Daoy (cell line): Measurements from ENCODE around the gene TSPAN13. TPM values are rescaled to one million over a fixed set of nuclear protein-coding genes. Genes with fewer than 3 reads are reported as not detected.
"Not testable (repeated sequence)": the region's sequence is repeated elsewhere in the genome, so short reads cannot be mapped to it uniquely, and the experiment has no call there.

Experiments
- DNase-seq: peaks from one replicate; pipeline ENCODE4 v3.0.0-alpha.2; 2015; ENCODE audit warnings: low read depth
- total RNA-seq: library from RNA; depleted of rRNA; stranded (reverse); fragments of >200 nt; shearing (Covaris generic); gene quantifications from 2 replicates; pipeline ENCODE4 v1.2.3, GENCODE V29; 2014

Gene TSPAN13
- total RNA-seq, 1 experiment from 2014 or later = 35.5 TPM

DNA sequence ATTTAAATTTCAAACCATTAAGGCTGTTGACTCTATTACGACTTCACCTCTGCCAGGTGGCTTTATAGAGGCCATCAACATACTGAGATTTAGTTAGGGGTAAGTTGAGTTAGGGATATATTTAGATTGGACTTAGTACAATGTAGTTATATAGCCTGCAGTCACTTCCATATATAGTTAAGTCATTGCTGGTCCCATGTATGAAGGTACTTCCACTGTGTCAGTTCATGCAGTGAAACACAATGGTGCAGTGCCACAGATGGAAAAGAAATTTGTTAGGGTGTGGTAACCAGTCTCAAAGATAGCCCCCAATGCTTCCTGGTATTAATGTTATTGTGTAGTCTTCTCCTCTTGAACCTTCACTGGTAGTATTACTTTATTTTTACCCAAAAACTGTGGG, 12.6 kb upstream of the TSPAN13 start:
- DNase-seq = no peak

- DNase-seq = no peak
These were observed 11.9 kb upstream of the TSPAN13 start for GRCh38 chr7:16741676-16742075.

DNA sequence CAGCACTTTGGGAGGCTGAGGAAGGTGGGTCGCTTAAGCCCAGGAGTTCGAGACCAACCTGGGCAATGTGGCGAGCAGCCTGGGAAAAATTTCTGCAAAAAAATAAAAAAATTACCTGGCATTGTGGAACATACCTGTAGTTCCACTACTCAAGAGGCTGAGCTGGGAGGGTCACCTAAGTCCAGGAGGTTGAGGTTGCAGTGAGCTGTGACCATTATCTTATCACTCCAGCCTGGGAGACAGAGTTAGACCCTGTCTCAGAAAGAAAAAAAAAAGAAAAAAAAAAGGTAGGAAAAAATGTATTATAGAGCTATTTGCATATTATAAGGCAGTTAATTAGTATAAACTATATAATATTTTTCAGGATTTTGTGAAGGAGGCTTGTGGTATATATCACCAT, 11.0 kb upstream of the TSPAN13 start:
- DNase-seq = no peak

- DNase-seq = no peak
These were observed 10.3 kb upstream of the TSPAN13 start for GRCh38 chr7:16743236-16743635.

GRCh38 chr7:16744518-16745250, 8.9 kb upstream of the TSPAN13 start:
- no peak for DNase-seq

DNA sequence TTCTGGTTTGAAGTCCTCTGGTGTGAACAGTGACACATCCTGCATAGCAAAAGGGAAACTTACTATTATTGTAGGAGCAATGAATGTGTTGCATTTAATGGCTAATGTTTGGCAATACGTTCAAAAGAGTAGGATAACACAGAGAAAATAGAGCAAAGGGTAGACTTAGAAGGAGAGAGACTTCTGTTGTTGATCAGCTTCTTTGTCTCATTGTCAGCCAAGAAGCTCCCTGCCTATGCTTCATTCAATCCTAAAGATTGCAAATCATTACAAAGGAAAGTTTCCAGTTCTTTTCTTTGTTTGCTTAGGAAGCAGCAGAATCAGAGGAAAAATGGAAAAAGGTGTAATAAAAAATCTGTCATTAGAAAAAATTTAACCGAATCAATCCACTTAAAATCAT, 7.9 kb upstream of the TSPAN13 start:
- no peak for DNase-seq

GRCh38 chr7:16747102-16747501, 6.5 kb upstream of the TSPAN13 start:
- DNase-seq = no peak

GRCh38 chr7:16753932-16754855, 639 bp downstream of the TSPAN13 start:
- DNase-seq = peak; percentile 54

GRCh38 chr7:16754856-16755317, 1.3 kb downstream of the TSPAN13 start:
- DNase-seq = no peak

- DNase-seq = no peak
These were observed 1.8 kb downstream of the TSPAN13 start for GRCh38 chr7:16755397-16755796.

DNA sequence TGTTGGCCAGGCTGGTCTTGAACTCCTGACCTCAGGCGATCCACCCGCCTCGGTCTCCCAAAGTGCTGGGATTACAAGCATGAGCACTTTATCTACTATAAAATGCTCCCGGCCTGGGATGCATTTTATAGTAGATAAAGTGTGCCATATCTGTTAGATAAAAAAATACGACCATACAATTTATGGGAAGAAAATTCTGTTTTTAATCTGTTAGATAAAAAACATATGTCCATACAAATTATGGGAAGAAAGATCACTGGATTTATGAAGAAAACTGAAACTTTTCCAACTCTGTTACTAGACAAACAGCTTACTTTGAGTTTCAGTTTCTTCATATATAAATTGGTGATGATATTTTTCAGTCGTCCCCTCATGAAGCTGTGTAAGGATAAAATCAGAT, 4.5 kb downstream of the TSPAN13 start:
- DNase-seq = no peak

DNA sequence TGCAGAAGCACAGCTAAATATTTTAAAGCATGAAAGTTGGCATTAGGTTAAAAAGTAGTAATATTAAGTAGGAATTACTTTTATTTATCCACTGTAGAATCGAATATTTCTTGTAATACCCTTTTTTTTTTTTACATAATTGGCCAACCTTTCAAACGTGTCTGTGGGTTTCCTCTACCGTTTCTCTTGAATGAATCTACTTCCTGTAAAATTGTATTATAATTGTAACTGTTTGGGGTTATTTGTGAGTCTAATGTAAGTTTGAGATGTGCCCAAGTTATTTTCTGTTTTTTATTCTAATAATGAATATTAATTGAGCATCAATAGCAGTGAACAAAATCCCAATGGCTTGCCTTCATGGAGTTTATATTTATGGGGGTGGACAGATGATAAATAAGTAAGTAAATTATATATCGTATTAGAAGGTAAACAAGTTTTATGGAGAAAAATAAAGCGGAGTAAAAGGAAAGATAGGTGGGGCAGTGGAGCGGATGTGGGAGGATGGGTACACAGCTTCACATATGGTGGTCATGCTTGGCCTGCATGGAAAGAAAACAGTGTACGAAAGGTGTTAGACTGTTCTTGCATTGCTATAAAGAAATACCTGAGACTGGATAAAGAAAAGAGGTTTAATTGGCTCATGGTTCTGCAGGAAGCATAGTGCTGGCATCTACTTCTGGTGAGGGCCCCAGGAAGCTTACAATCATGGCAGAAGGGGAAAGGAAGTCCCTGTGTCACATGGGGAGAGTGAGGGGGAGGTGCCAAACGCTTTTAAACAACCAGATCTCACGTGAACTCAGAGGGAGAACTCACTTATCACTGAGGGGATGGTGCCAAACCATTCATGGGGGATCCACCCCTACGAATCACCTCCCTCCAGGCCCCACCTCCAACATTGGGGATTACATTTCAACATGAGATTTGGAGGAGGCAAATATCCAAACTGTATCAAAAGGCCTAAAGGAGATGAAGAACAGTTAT, 5.4 kb downstream of the TSPAN13 start:
- DNase-seq = no peak

- DNase-seq = no peak
These were observed 6.3 kb downstream of the TSPAN13 start for GRCh38 chr7:16759840-16760239.

DNA sequence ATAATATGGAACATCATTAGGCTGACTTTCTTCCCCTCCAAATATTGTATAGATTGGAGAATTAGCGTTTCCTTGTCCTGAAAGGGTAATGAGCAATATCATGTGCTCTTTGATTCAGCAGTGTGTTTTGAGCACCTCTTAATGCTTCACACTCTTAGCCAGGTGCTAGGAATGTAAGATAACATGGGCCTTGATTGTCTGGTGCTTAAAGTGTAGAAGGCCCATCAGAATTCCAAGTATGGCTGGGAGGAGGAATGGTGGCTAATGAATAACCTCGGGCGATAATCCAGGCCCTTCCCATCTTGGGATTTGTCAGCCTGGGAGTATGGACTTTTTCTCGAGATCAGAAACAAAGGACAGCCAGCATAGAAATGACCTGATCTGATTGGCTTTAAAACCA, 8.6 kb downstream of the TSPAN13 start:
- DNase-seq = no peak

DNA sequence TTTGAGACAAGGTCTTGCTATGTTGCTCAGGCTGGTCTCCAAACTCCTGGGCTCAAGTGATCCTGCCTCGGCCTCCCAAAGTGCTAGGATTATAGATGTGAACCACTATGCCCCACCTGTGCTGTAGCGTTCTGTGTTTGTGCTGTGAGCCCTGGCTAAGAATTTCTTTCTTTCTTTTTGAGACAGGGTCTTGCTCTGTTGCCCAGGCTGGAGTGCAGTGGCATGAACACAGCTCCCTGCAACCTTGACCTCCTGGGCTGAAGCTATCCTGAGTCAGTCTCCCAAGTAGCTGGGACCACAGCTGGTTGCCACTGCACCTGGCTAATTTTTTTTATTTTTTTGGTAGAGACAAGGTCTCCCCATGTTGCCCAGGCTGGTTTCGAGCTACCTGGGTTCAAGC, 11.4 kb downstream of the TSPAN13 start:
- no peak for DNase-seq

GRCh38 chr7:16765436-16765859, 11.9 kb downstream of the TSPAN13 start:
- no peak for DNase-seq

- not testable (repeated sequence) for DNase-seq
These were observed 16.4 kb downstream of the TSPAN13 start for GRCh38 chr7:16769994-16770393.

GRCh38 chr7:16770657-16771329, 17.2 kb downstream of the TSPAN13 start:
- no peak for DNase-seq

GRCh38 chr7:16773326-16773725, 19.8 kb downstream of the TSPAN13 start:
- no peak for DNase-seq

GRCh38 chr7:16773884-16774283, 20.3 kb downstream of the TSPAN13 start:
- DNase-seq = no peak

- no peak for DNase-seq
These were observed 20.7 kb downstream of the TSPAN13 start for GRCh38 chr7:16774294-16774693.
